Activated CD4-positive, alpha-beta memory T cell treated with anti-CD3 and anti-CD28 coated beads for 36 hours (primary cell): ENCODE measurements around the gene EXOC4. TPM values are rescaled to one million over a fixed set of nuclear protein-coding genes. Genes with fewer than 3 reads are reported as not detected.

ENCODE experiments used
- CTCF ChIA-PET: fragments of 350-600 bp; sonication (Branson Sonifier 250); formaldehyde crosslinking; loops from one replicate; lab custom pipeline; 2021; ENCODE audit warnings: antibody characterized with exemption, inconsistent platforms; lab: Charles Lee
- POLR2A ChIA-PET: fragments of 350-600 bp; sonication (Branson Sonifier 250); formaldehyde crosslinking; loops from one replicate; lab custom pipeline; 2021; ENCODE audit warnings: antibody characterized with exemption; lab: Charles Lee
- DNase-seq: peaks from one replicate; pipeline ENCODE4 v3.0.0-alpha.2; 2020
- H3K27ac Mint-ChIP-seq: one replicate; pipeline ENCODE4 v1.8.0; 2021; ENCODE audit warnings: mixed read lengths
- H3K27me3 Mint-ChIP-seq: one replicate; pipeline ENCODE4 v1.8.0; 2021; ENCODE audit warnings: mixed read lengths
- H3K36me3 Mint-ChIP-seq: one replicate; pipeline ENCODE4 v1.8.0; 2021; ENCODE audit warnings: mixed read lengths
- H3K4me1 Mint-ChIP-seq: one replicate; pipeline ENCODE4 v1.8.0; 2021; ENCODE audit warnings: low read depth, mixed read lengths
- H3K4me3 Mint-ChIP-seq: one replicate; pipeline ENCODE4 v1.8.0; 2021; ENCODE audit warnings: mild to moderate bottlenecking, mixed read lengths
- H3K9me3 Mint-ChIP-seq: one replicate; pipeline ENCODE4 v1.8.0; 2021; ENCODE audit warnings: mixed read lengths
- intact Hi-C: fragments of 100-400 bp; cut with micrococcal nuclease; formaldehyde crosslinking; loops from one replicate; pipeline ENCODE4 v1.15.1; 2023
- total RNA-seq, 2 experiments: library from RNA; stranded (reverse); gene quantifications; one replicate each; pipeline ENCODE4 v1.2.3, GENCODE V29; 2021

The EXOC4 gene
- total RNA-seq, 2 experiments from 2014 or later = 55.8 to 60.8 TPM

DNA sequence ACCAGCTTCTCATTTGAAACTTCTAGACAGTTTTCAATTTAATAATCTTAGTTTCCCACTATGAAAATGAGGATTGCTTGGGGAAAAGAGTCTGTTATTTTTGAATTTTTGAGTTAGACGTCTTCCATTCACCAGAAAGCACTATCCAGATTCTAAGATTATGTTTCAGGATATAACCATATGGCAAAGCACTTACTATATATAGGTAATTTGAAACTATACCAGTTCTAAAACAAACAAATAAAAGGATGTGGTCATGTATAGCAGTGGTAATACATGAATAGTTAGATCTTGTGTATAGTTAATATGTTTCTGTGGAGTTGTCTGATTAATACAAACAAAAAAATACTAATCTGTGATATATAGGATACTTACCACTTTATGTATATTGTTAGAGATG is 320.0 kb downstream of the EXOC4 start:
- ChIA-PET POLR2A (no interaction called here), CTCF (no interaction called here)
- no peak for DNase-seq
- peaks cover 5% of the 10 kb centered on the region for H3K4me1 Mint-ChIP-seq
- intact Hi-C loops = no loop called here
- H3K9me3 Mint-ChIP-seq = no peaks in the 10 kb centered on the region
- no peaks in the 10 kb centered on the region for H3K27me3 Mint-ChIP-seq
- H3K27ac Mint-ChIP-seq = no peak overlapping the region
- H3K36me3 Mint-ChIP-seq = no peaks in the 10 kb centered on the region
- no peak overlapping the region for H3K4me3 Mint-ChIP-seq

DNA sequence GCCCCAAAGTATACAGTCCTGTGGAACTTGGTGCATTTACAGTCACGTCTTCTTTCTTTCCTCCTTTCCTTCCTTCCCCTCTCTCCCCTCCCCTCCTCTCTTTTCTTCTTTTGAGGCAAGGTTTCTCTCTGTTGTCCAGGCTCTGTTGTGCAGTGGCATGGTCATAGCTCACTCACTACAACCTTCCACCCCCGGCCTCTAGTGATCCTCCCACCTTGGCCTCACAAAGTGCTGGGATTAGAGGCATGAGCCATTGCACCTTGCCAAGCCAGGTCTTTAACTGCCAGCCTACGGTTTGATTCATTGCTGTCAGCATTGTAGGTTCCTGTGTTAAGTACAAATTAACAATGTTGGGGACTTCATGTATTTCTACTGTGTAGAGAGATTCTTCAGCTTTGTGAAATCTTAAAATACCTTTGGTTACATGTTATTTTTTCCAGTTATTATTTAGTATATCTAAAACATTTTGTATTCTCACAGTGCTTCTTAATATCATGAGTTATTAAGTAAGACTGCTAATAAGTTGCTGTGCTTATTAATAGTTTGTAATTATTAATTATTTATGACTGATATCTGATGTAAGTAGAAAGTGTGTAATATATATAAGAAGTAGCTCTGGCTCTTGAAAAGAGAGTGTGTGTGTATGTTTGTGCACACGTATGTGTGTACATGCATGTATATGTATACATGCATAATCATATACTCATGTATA is 320.8 kb downstream of the EXOC4 start:
- Mint-ChIP-seq H3K27me3 (no peaks in the 10 kb centered on the region), H3K4me1 (peaks cover 5% of the 10 kb centered on the region), H3K9me3 (no peaks in the 10 kb centered on the region), H3K36me3 (no peaks in the 10 kb centered on the region), H3K4me3 (no peak overlapping the region), H3K27ac (no peak overlapping the region)
- CTCF ChIA-PET = no interaction called here
- POLR2A ChIA-PET = no interaction called here
- no peak for DNase-seq
- intact Hi-C loops = no loop called here

DNA sequence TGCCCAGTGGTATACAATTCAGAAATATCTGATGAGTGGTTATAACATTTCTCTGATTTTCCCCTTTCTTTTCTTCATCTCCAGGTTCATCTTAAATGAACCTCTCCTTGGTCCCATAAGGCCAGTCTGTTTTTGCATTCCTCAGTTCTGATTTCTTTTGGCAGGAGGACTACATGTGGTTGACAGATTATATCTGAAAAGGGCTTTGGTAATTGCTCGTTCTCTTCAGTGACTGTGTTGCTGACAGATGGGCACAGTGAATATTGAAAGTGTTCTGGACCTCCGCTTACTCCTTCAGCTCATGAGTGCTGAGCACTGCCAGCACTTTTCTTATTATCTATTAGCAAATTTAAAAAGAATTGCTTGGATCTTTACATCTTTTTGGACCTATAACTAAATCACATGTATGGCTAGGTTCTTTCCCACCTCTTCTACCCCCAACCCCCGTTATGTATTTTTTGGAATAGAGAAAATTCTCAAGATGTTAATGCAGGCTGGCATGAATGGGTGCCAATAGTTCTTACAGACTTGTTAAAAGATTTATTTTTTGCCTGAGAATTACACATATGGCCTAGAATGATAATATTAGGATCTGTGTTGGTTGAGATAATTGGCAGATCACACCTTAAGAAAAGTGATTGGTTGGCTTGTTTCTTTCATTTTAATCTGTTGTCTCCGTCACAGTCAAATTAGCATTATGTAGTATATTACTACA is 323.0 kb downstream of the EXOC4 start:
- intact Hi-C loops = no loop called here
- ChIA-PET POLR2A (no interaction called here), CTCF (no interaction called here)
- H3K4me3 Mint-ChIP-seq = no peak overlapping the region
- no peak for DNase-seq
- peaks cover 5% of the 10 kb centered on the region for H3K4me1 Mint-ChIP-seq
- H3K36me3 Mint-ChIP-seq = peaks cover 10% of the 10 kb centered on the region
- H3K9me3 Mint-ChIP-seq = no peaks in the 10 kb centered on the region
- H3K27me3 Mint-ChIP-seq = no peaks in the 10 kb centered on the region
- H3K27ac Mint-ChIP-seq = no peak overlapping the region

DNA sequence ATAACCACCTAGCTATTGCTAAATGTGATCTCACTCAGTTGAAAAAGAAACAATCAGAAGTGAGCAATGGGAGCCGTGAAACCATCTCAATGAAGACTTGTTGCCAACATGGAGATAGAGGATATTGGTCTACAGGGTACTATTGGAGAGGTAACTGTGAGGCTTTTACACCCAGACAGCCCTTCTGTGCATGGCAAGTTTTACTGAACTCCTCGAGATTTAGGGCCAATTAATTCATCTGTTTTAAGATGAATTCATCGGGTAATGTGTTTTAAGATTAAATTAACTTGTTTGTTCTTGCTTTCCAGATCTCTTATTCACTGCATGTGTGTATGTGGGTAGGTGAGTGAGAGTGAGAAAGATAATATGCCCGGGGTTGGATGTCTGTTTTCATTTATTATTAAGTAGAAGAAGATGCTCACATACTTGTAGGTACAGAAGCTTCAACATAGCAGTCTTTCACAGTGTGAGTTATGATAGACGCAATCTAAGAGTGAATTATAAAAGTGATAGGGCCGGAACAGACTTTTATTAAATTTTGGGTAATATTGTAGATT is 323.8 kb downstream of the EXOC4 start:
- H3K27ac Mint-ChIP-seq = no peak overlapping the region
- POLR2A ChIA-PET = no interaction called here
- CTCF ChIA-PET = no interaction called here

DNA sequence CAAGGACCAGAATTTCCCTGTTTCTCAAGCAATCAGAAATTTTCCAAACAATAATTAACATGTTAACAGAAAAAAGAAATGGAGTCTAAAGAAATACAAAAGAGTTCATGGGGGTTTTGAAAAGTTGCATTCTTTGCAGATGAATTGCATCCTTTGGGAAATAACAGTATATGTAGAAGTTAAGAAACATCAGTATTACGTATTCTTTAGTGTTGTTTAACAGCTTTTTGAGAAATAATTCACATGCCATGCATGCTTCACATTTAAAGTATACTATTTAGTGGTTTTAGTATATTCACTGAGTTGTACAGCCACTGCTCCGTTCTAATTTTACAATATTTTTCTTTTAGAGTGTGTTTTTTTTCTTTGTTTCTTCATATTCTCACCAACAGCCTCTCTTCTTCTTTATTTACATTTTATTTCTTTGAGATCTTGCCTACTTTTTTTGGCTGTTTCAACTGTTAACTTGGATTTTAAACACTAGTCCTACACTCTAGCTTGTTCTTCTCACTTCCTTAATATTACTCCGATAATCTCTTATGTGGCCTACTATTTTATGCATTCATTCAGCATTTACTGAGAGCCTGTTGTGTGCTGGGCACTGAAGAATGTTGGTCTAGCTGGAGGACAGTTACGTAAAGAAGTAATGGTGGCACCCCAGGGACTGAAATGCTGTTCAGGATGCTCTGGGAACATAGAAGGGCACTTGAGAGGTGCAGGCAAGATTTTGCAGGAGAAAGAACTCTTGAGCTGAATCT is 330.1 kb downstream of the EXOC4 start:
- peaks cover 27% of the 10 kb centered on the region for H3K36me3 Mint-ChIP-seq
- no peak for DNase-seq
- ChIA-PET CTCF (no interaction called here), POLR2A (no interaction called here)
- H3K27me3 Mint-ChIP-seq = no peaks in the 10 kb centered on the region
- H3K27ac Mint-ChIP-seq = no peak overlapping the region
- intact Hi-C loops = no loop called here
- H3K4me3 Mint-ChIP-seq = no peak overlapping the region
- H3K9me3 Mint-ChIP-seq = peaks cover 4% of the 10 kb centered on the region
- no peaks in the 10 kb centered on the region for H3K4me1 Mint-ChIP-seq

More for the DNA sequence above, 323.8 kb downstream of the EXOC4 start:
- Mint-ChIP-seq H3K4me3 (no peak overlapping the region), H3K36me3 (peaks cover 14% of the 10 kb centered on the region), H3K27me3 (no peaks in the 10 kb centered on the region), H3K9me3 (no peaks in the 10 kb centered on the region), H3K4me1 (peaks cover 4% of the 10 kb centered on the region)
- intact Hi-C loops = no loop called here
- DNase-seq = no peak

DNA sequence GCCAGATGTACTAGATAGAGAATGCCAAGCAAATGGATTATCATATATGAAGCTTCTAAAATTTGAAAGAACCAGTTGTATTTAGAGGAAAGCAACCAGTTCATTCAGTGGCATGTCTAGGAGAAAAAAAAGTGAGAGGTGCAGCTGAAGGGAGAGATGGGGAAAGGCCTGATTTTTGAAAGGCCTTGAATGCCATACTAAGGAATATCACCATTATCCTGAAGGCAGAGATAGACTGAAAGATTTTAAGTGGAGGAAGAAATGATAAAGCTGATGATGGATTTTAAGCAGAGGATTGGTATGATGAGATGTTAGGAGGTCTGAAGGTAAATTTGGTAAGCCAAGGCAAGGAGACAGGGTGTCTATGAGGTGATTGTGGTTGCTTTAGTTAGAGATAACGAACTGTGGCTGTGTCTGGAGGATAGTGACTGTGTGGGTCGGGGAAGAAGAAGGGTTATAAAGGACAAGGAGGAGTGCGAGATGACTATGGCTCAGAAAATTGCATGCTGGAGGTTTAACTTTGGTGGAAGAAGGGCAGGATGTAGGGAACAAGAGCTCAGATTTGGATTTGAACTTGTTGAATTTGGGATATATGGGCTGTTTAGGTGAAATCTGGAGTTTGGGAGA is 330.8 kb downstream of the EXOC4 start:
- intact Hi-C loops = no loop called here
- peaks cover 27% of the 10 kb centered on the region for H3K36me3 Mint-ChIP-seq
- no peak overlapping the region for H3K27ac Mint-ChIP-seq
- ChIA-PET POLR2A (no interaction called here), CTCF (no interaction called here)
- no peaks in the 10 kb centered on the region for H3K27me3 Mint-ChIP-seq
- no peak for DNase-seq
- no peaks in the 10 kb centered on the region for H3K4me1 Mint-ChIP-seq
- no peak overlapping the region for H3K4me3 Mint-ChIP-seq
- H3K9me3 Mint-ChIP-seq = peaks cover 4% of the 10 kb centered on the region

DNA sequence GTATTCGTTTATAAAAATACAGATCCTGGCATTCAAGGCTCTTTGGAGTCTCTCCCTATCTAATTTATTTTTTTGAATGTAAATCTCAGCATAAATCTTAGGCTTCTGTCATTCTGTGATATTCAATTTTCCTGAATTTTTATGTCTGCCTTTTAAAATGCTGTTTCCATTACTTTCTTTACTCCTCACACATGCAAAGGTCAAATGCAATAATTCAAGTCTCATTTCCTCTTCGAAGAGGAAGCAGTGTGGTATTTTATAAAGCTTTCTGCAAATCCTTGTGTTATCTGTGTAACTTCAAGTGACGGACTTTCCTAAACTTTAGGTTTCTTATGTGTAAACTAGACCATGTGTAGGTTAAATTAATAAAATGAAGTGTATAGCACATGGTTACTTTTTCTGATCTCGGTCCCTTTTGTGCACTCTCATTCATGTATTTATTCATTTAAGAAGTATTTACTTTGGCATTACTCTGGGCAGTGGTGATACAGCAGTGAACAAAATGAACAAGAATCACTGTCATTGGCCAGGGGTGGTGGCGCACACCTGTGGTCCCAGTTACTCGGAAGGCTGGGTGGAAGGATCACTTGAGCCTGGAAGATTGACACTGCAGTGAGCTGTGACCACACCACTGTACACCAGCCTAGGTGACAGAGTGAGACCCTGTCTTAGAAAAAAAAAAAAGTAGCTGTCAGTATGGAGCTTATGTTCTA is 332.2 kb downstream of the EXOC4 start:
- POLR2A ChIA-PET = no interaction called here
- H3K27me3 Mint-ChIP-seq = no peaks in the 10 kb centered on the region
- intact Hi-C loops = no loop called here
- DNase-seq = no peak
- no peak overlapping the region for H3K27ac Mint-ChIP-seq
- CTCF ChIA-PET = no interaction called here
- H3K36me3 Mint-ChIP-seq = peaks cover 25% of the 10 kb centered on the region
- no peak overlapping the region for H3K4me3 Mint-ChIP-seq
- H3K9me3 Mint-ChIP-seq = peaks cover 4% of the 10 kb centered on the region
- no peaks in the 10 kb centered on the region for H3K4me1 Mint-ChIP-seq

DNA sequence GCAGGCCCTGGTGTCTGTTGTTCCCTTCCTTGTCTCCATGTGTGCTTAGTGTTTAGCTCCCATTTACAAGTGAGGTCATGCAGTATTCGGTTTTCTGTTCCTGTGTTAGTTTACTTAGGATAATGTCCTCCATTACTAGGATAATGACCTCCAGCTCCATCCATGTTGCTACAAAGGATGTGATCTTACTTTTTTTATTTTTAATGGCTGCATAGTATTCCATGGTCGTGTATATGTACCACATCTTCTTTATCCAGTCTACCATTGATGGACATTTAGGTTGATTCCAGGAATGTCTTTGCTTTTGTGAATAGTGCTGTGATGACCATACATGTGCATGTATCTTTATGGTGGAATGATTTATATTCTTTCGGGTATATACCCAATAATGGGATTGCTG is 333.4 kb downstream of the EXOC4 start:
- POLR2A ChIA-PET = no interaction called here
- CTCF ChIA-PET = no interaction called here
- no peaks in the 10 kb centered on the region for H3K27me3 Mint-ChIP-seq
- no peak overlapping the region for H3K27ac Mint-ChIP-seq
- H3K36me3 Mint-ChIP-seq = peaks cover 17% of the 10 kb centered on the region
- no peak overlapping the region for H3K4me3 Mint-ChIP-seq
- DNase-seq = no peak
- intact Hi-C loops = no loop called here
- H3K4me1 Mint-ChIP-seq = no peaks in the 10 kb centered on the region
- H3K9me3 Mint-ChIP-seq = peaks cover 4% of the 10 kb centered on the region

DNA sequence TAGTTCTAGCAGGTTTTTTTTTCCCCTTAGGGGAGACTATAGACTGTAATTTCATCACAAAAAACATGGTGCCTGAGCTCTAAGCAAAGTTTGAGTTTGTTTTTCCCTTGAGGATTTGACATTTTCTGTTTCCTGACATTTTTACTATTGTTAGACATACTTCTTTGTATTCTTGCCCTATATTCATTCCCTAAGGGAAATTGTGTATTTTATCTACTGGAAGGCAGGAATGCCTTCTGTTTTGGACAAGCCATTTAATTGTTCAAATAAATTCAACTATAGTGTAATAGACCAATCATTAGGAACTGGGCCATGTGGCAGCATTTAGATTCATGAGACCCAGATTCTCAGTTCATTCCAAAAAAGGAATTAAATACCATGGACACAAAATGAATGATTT is 335.0 kb downstream of the EXOC4 start:
- intact Hi-C loops = no loop called here
- Mint-ChIP-seq H3K9me3 (peaks cover 4% of the 10 kb centered on the region), H3K36me3 (peaks cover 16% of the 10 kb centered on the region), H3K4me3 (no peak overlapping the region), H3K4me1 (no peaks in the 10 kb centered on the region), H3K27me3 (no peaks in the 10 kb centered on the region), H3K27ac (no peak overlapping the region)
- DNase-seq = no peak
- POLR2A ChIA-PET = no interaction called here
- CTCF ChIA-PET = no interaction called here

DNA sequence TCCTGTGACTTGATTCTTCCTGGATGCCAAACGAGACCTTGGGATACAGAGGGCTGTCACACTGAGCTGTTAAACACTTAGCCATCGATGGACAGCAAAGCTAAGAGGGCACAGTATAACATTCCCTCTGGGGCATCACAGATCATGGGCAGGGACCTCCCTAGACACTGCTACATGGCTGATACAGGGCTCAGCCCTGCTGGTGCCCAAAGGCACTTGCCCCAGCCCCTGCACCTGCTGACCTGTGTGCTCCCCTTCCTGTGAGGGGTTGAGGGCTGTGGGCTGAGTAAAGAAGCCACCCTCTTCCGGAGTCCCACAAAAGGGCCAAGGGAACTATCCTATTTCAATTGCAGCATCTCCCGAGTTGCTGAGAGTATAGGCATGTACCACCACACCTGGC is 337.9 kb downstream of the EXOC4 start:
- Mint-ChIP-seq H3K27ac (no peak overlapping the region), H3K36me3 (peaks cover 10% of the 10 kb centered on the region), H3K9me3 (peaks cover 4% of the 10 kb centered on the region), H3K27me3 (no peaks in the 10 kb centered on the region), H3K4me1 (no peaks in the 10 kb centered on the region), H3K4me3 (no peak overlapping the region)
- no peak for DNase-seq
- intact Hi-C loops = no loop called here
- CTCF ChIA-PET = no interaction called here
- POLR2A ChIA-PET = no interaction called here

DNA sequence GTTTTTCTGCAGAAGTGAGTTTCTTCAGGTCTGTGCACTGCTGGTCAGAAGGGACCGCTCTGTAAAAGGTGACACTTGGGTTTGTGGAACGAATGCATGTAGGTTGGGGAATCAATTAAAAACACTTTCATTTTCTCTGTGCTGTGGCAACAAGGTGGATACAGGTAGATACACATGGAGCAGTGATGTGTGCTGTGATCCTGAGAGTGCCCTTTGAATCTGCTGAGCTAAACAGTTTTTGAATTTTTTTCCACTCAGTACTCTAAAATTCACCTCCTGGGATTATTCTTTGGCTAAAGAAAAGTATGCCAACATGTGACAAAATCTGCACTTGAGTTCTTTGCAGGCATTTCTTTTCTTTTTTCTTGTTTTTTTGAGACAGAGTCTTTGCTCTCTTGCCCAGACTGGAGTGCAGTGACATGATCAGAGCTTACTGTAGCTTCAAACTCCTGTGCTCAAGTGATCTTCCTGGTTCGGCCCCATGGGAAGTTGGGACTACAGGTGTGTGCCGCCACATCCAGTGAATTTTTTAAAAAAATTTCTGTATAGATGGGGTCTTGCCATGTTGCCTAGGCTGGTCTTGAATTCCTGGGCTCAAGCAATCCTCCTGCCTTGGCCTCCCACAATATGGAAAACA is 338.9 kb downstream of the EXOC4 start:
- POLR2A ChIA-PET = no interaction called here
- DNase-seq = no peak
- Mint-ChIP-seq H3K36me3 (peaks cover 5% of the 10 kb centered on the region), H3K4me1 (no peaks in the 10 kb centered on the region), H3K4me3 (no peak overlapping the region), H3K27me3 (no peaks in the 10 kb centered on the region), H3K9me3 (no peaks in the 10 kb centered on the region), H3K27ac (no peak overlapping the region)
- CTCF ChIA-PET = no interaction called here
- intact Hi-C loops = no loop called here
